Measurements from ENCODE around the gene INO80B. TPM values are rescaled to one million over a fixed set of nuclear protein-coding genes. Genes with fewer than 3 reads are reported as not detected.

Gene INO80B
- total and polyA plus RNA-seq, 2 donors (not counting 1 experiment from before 2014, with no cell fraction given) = 30.4 to 78.6 TPM

- DNase-seq = no peak
- POLR2A ChIA-PET = no interaction called here
- Mint-ChIP-seq H3K4me1 (peaks cover 25% of the 10 kb centered on the region), H3K9me3 (ENCODE audit: insufficient read depth) (no peaks in the 10 kb centered on the region), H3K27ac (no peak overlapping the region), H3K4me3 (no peak overlapping the region), H3K27me3 (peaks cover under 1% of the 10 kb centered on the region)
- Histone ChIP-seq H3K27ac (ENCODE audit: low read length in 2 of 2) (no peak overlapping the region), H2AFZ (ENCODE audit: insufficient read depth, low read depth, low read length, poor library complexity, severe bottlenecking) (no peak overlapping the region), H3K9me3 (ENCODE audit: control extremely low read depth in 1 of 3, control insufficient read depth in 2 of 3, insufficient read depth in 1 of 3, low read length in 2 of 3) (no peaks in the 10 kb centered on the region), H3K4me1 (ENCODE audit: control insufficient read depth in 2 of 2, insufficient read depth in 2 of 2, low read length in 2 of 2) (peaks cover 10 to 20% of the 10 kb centered on the region in 2 donors), H3K4me3 (ENCODE audit: control extremely low read depth in 1 of 5, extremely low read depth in 1 of 5, insufficient read depth in 1 of 5, low read depth in 2 of 5, low read length in 4 of 5) (no peak overlapping the region), H4K20me1 (ENCODE audit: control insufficient read depth, insufficient read depth, low read length, poor library complexity, severe bottlenecking) (peaks cover 2% of the 10 kb centered on the region), H3K27me3 (replicated peaks in 1 of 4; ENCODE audit: control extremely low read depth in 1 of 4, control insufficient read depth in 3 of 4, insufficient read depth in 4 of 4, low read length in 3 of 4) (no peaks in the 10 kb centered on the region), H3K79me2 (ENCODE audit: control insufficient read depth, insufficient read depth, low read length) (peaks cover 7% of the 10 kb centered on the region), H3K36me3 (replicated peaks in 1 of 2; ENCODE audit: control extremely low read depth in 1 of 2, control insufficient read depth in 1 of 2, extremely low read depth in 1 of 2, insufficient read depth in 2 of 2, low read length in 1 of 2) (no peaks in the 10 kb centered on the region), H3K9ac (ENCODE audit: low read length) (no peak overlapping the region), H3K4me2 (replicated peaks; ENCODE audit: low read depth, low read length, poor library complexity, severe bottlenecking) (no peak overlapping the region)
- CTCF ChIA-PET = no interaction called here
- intact Hi-C loops (cut with micrococcal nuclease) = no loop called here
- no CpG with 5 or more reads among the region's 3 CpGs for WGBS (ENCODE audit: insufficient coverage)
- ATAC-seq (ENCODE audit: low read depth) = no peak
- TF ChIP-seq EZH2 (IDR thresholded peaks at IDR 0.05; ENCODE audit: borderline replicate concordance, insufficient read depth, low read depth, low read length, poor library complexity, severe bottlenecking) (no peak), CTCF (IDR thresholded peaks at IDR 0.05) (no peak)
Observed at GRCh38 chr2:74450570-74451190, 4.2 kb upstream of the INO80B start.

GRCh38 chr2:74457129-74457548 is 2.3 kb downstream of the INO80B start:
- intact Hi-C loops (cut with micrococcal nuclease) = loop anchor here (1.0 to 5.0 kb wide), 2 partner anchors 8 to 280 kb away; partner anchors contain the start of genes MOB1A and MOGS
- no peaks in the 10 kb centered on the region for H3K27me3 Mint-ChIP-seq
- Histone ChIP-seq H3K4me1 (ENCODE audit: control insufficient read depth in 2 of 2, insufficient read depth in 2 of 2, low read length in 2 of 2) (peaks cover 33 to 48% of the 10 kb centered on the region in 2 donors), H3K27me3 (replicated peaks in 1 of 4; ENCODE audit: control extremely low read depth in 1 of 4, control insufficient read depth in 3 of 4, insufficient read depth in 4 of 4, low read length in 3 of 4) (no peaks in the 10 kb centered on the region), H3K4me2 (replicated peaks; ENCODE audit: low read depth, low read length, poor library complexity, severe bottlenecking) (peak overlapping the region; percentile 96), H3K36me3 (replicated peaks in 1 of 2; ENCODE audit: control extremely low read depth in 1 of 2, control insufficient read depth in 1 of 2, extremely low read depth in 1 of 2, insufficient read depth in 2 of 2, low read length in 1 of 2) (peaks cover 0 to 18% of the 10 kb centered on the region in 2 experiments), H3K9ac (ENCODE audit: low read length) (peak overlapping the region; percentile 97), H2AFZ (ENCODE audit: insufficient read depth, low read depth, low read length, poor library complexity, severe bottlenecking) (peak overlapping the region; percentile 79), H4K20me1 (ENCODE audit: control insufficient read depth, insufficient read depth, low read length, poor library complexity, severe bottlenecking) (peaks cover 5% of the 10 kb centered on the region), H3K4me3 (ENCODE audit: control extremely low read depth in 1 of 5, extremely low read depth in 1 of 5, insufficient read depth in 1 of 5, low read depth in 2 of 5, low read length in 4 of 5) (peak overlapping the region; percentile 46 to 100 (median 93)), H3K9me3 (ENCODE audit: control extremely low read depth in 1 of 3, control insufficient read depth in 2 of 3, insufficient read depth in 1 of 3, low read length in 2 of 3) (no peaks in the 10 kb centered on the region), H3K79me2 (ENCODE audit: control insufficient read depth, insufficient read depth, low read length) (peaks cover 22% of the 10 kb centered on the region), H3K27ac (ENCODE audit: low read length in 2 of 2) (peak overlapping the region; percentile 97 to 100)
- peak overlapping the region; percentile 94 for H3K4me3 Mint-ChIP-seq
- no peak for DNase-seq
- peaks cover 61% of the 10 kb centered on the region for H3K4me1 Mint-ChIP-seq
- CTCF ChIA-PET = interaction anchor here (1.0 to 5.7 kb wide), 3 partner anchors 17 to 130 kb away, joined by 3 to 54 read pairs (median 4); partner anchors contain the start of genes CCDC142 and TTC31
- no peak for ATAC-seq (ENCODE audit: low read depth)
- H3K27ac Mint-ChIP-seq = peak overlapping the region; percentile 99
- POLR2A ChIA-PET = interaction anchor here (0.6 to 6.0 kb wide), 9 partner anchors 9 to 73 kb away, joined by 3 to 63 read pairs (median 7); partner anchors contain the start of genes AUP1, C2orf81, CCDC142 and HTRA2
- TF ChIP-seq CTCF (IDR thresholded peaks at IDR 0.05) (no peak), EZH2 (IDR thresholded peaks at IDR 0.05; ENCODE audit: borderline replicate concordance, insufficient read depth, low read depth, low read length, poor library complexity, severe bottlenecking) (no peak)
- H3K9me3 Mint-ChIP-seq (ENCODE audit: insufficient read depth) = no peaks in the 10 kb centered on the region
- WGBS (ENCODE audit: insufficient coverage) = under 1% methylated on average over 27 of the region's 27 CpGs

All from B cell (primary cell).